HG03571 (cell line): ENCODE data around the gene AP2S1.
"Not testable (repeated sequence)": the region's sequence is repeated elsewhere in the genome, so short reads cannot be mapped to it uniquely, and the experiment has no call there.

Source experiments
- ATAC-seq: cut with Tn5 transposase; IDR thresholded peaks from one replicate; pipeline ENCODE4 v1.9.1; 2021; ENCODE audit not compliant: unreplicated experiment

Gene AP2S1

GRCh38 chr19:46809534-46810272 is 40.9 kb downstream of the AP2S1 start:
- ATAC-seq: no peak

GRCh38 chr19:46806656-46807055 is 44.0 kb downstream of the AP2S1 start:
- ATAC-seq: no peak

GRCh38 chr19:46804432-46804831 is 46.2 kb downstream of the AP2S1 start:
- not testable (repeated sequence) for ATAC-seq

GRCh38 chr19:46803555-46803954 is 47.1 kb downstream of the AP2S1 start:
- ATAC-seq: no peak

GRCh38 chr19:46802152-46802551 is 48.5 kb downstream of the AP2S1 start:
- no peak for ATAC-seq

DNA sequence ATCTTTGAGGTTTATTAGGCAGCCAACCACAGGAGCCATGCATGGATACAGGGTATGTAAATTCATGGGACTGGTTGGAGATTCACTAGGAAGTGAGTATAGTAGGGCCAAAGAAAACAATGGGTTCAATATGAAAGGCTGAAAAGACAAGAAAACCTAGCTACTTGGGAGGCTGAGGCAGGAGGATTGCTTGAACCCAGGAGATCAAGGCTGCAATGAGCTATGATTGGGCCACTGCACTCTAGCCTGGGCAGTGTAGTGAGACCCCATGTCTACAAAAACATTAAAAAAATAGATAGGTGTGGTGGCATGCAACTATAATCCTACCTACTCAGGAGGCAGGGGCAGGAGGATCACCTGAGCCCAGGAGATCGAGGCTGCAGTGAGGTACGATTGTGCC is 51.9 kb downstream of the AP2S1 start:
- no peak for ATAC-seq

DNA sequence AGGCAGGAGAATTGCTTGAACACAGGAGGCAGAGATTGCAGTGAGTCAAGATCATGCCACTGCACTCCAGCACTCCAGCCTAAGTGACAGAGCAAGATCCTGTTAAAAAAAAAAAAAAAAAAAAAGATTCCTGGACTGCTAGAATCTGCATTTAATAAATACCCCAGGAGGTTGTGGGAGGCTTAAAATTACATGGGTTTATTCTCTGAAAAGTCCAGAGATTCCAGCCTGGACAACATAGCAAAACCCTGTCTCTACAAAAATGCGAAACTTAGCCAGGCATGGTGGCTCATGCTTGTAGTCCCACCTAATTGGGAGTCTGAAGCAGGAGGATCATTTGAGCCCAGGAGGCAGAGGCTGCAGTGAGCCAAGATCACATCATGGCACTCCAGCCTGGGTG is 52.8 kb downstream of the AP2S1 start:
- ATAC-seq: no peak

GRCh38 chr19:46791944-46792343 is 58.7 kb downstream of the AP2S1 start:
- no peak for ATAC-seq

- no peak for ATAC-seq
Observed at GRCh38 chr19:46789371-46789770, 61.3 kb downstream of the AP2S1 start.

DNA sequence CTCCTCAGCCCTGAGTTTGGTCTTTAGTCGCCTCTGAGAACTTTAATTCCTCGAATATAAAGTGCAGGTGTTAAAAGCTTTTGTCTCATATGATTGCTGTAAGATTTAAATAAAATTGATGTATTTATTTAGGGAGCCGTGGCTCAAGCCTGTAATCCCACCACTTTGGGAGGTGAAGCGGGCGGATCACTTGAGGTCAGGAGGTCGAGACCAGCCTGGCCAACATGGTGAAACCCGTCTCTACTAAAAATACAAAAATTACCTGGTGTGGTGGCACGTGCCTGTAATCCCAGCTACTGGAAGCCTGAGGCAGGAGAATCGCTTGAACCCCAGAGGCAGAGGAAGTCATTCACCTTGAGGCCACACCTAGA is 61.7 kb downstream of the AP2S1 start:
- ATAC-seq: no peak

GRCh38 chr19:46788262-46788967 is 62.2 kb downstream of the AP2S1 start, which contains the start of gene SLC1A5:
SLC1A5 (minus strand) TSS chr19:46788594; CDS start chr19:46787965, 629 bp downstream.
- peak; percentile 61 for ATAC-seq
